HCT116 (cell line): ENCODE measurements around the gene TMEM229A. TPM values are rescaled to one million over a fixed set of nuclear protein-coding genes. Genes with fewer than 3 reads are reported as not detected.

Source experiments
- ATAC-seq: fragments of 200-7000 bp; cut with Tn5 transposase; 2 replicates; pipeline ENCODE4 v1.9.1; 2020; ENCODE audit warnings: mild to moderate bottlenecking, moderate library complexity
- BruUV-seq: library from RNA; stranded (reverse); fragments of 400-500 nt; replicated peaks from 2 replicates; lab custom pipeline; 2021; lab: Mats Ljungman, UMichigan
- CTCF ChIA-PET: fragments of 300-600 bp; sonication (Branson Sonifier 250); formaldehyde crosslinking; loops from one replicate; lab custom pipeline; 2021; ENCODE audit warnings: antibody characterized with exemption; lab: Charles Lee
- POLR2A ChIA-PET: fragments of 300-600, 350-600 bp; sonication (Branson Sonifier 250); formaldehyde crosslinking; loops from one replicate; lab custom pipeline; 2021; ENCODE audit warnings: antibody characterized with exemption; lab: Charles Lee
- RAD21 ChIA-PET, 2 experiments: fragments of 300-600 bp; sonication (Branson Sonifier 250); formaldehyde crosslinking; loops; one replicate each; lab custom pipeline; 2023; ENCODE audit warnings: low total read pairs in 2 of 2; ENCODE audit not compliant: uncharacterized antibody in 2 of 2, unreplicated experiment in 2 of 2, low non-redundant PET in 1 of 2; lab: Charles Lee
- DNase-seq: peaks from one replicate; pipeline ENCODE4 v3.0.0-alpha.2; 2010; ENCODE audit warnings: low read depth, low spot score
- H2AFZ ChIP-seq: fragments of 200-600 bp; shearing (Covaris generic), sonication (generic); 2 replicates; pipeline ENCODE4 v1.6.1; 2017; ENCODE audit warnings: low read depth, mixed run types, mixed read lengths, antibody characterized with exemption, low read length; ENCODE audit not compliant: poor library complexity, severe bottlenecking
- H3K27ac ChIP-seq: 2 replicates; pipeline ENCODE4 v1.5.1; 2012; ENCODE audit warnings: low read depth, low read length
- H3K27me3 ChIP-seq: fragments of 200-600 bp; sonication (generic); 2 replicates; pipeline ENCODE4 v1.6.1; 2016; ENCODE audit warnings: mixed run types, low read length, mixed read lengths; ENCODE audit not compliant: insufficient read depth
- H3K36me3 ChIP-seq, 2 experiments: fragments of 200-500 bp in 1 of 2; fragments of 200-600 bp in 1 of 2; sonication (Bioruptor generic) in 1 of 2; sonication (generic) in 1 of 2; 2 replicates each; pipeline versions ENCODE4 v1.5.1 to v1.6.1; 2014 to 2016; ENCODE audit warnings: low read length in 2 of 2, inconsistent platforms in 1 of 2, mixed read lengths in 1 of 2, mixed run types in 1 of 2; ENCODE audit not compliant: insufficient read depth in 2 of 2, control insufficient read depth in 1 of 2
- H3K4me1 ChIP-seq, 2 experiments: fragments of 200-600 bp in 1 of 2; sonication (generic) in 1 of 2; 2 replicates each; pipeline versions ENCODE4 v1.5.1 to v1.6.1; 2012 to 2017; ENCODE audit warnings: low read length in 2 of 2, inconsistent platforms in 1 of 2, mild to moderate bottlenecking in 1 of 2, mixed read lengths in 1 of 2, mixed run types in 1 of 2, moderate library complexity in 1 of 2; ENCODE audit not compliant: insufficient read depth in 2 of 2, control insufficient read depth in 1 of 2
- H3K4me2 ChIP-seq: fragments of 200-600 bp; sonication (generic); 2 replicates; pipeline ENCODE4 v1.6.1; 2017; ENCODE audit warnings: mixed run types, low read length, mixed read lengths
- H3K4me3 ChIP-seq, 2 experiments: fragments of 200-600 bp in 1 of 2; sonication (generic) in 1 of 2; replicated peaks in 1 of 2; 2 replicates each; pipeline ENCODE4 v1.5.1; 2011 to 2016; ENCODE audit warnings: low read length in 2 of 2, control low read depth in 1 of 2, low read depth in 1 of 2, mild to moderate bottlenecking in 1 of 2, mixed read lengths in 1 of 2, mixed run types in 1 of 2
- H3K79me2 ChIP-seq: fragments of 200-600 bp; sonication (generic); 2 replicates; pipeline ENCODE4 v1.6.1; 2017; ENCODE audit warnings: mild to moderate bottlenecking, mixed run types, low read length, moderate library complexity, mixed read lengths; ENCODE audit not compliant: insufficient read depth
- H3K9ac ChIP-seq: fragments of 200-600 bp; sonication (generic); 2 replicates; pipeline ENCODE4 v1.6.1; 2016; ENCODE audit warnings: low read length, mixed read lengths
- H3K9me2 ChIP-seq: fragments of 200-600 bp; sonication (generic), shearing (Covaris generic); 2 replicates; pipeline ENCODE4 v1.6.1; 2017; ENCODE audit warnings: mixed run types, mild to moderate bottlenecking, moderate library complexity; ENCODE audit not compliant: insufficient read depth
- H3K9me3 ChIP-seq, 2 experiments: fragments of 200-500 bp in 1 of 2; fragments of 200-600 bp in 1 of 2; sonication (Bioruptor generic) in 1 of 2; sonication (generic) in 1 of 2; 2 replicates each; pipeline ENCODE4 v1.6.1; 2014 to 2017; ENCODE audit warnings: low read length in 2 of 2, mixed read lengths in 2 of 2, inconsistent platforms in 1 of 2, low read depth in 1 of 2, mild to moderate bottlenecking in 1 of 2, mixed run types in 1 of 2, moderate library complexity in 1 of 2; ENCODE audit not compliant: control insufficient read depth in 1 of 2, insufficient read depth in 1 of 2
- H4K20me1 ChIP-seq: fragments of 200-600 bp; sonication (generic), shearing (Covaris generic); 2 replicates; pipeline ENCODE4 v1.6.1; 2017; ENCODE audit warnings: mixed run types, mild to moderate bottlenecking, moderate library complexity; ENCODE audit not compliant: insufficient read depth
- CTCF ChIP-seq, 3 experiments: fragments of 200-600 bp in 1 of 3; sonication (generic) in 1 of 3; IDR thresholded peaks in 2 of 3; conservative IDR thresholded peaks in 1 of 3; 2 replicates each; pipeline ENCODE4 v1.5.1; 2012 to 2017; ENCODE audit warnings: low read depth in 2 of 3, low read length in 2 of 3, antibody characterized with exemption in 1 of 3, borderline replicate concordance in 1 of 3, control low read depth in 1 of 3, mild to moderate bottlenecking in 1 of 3, mixed read lengths in 1 of 3, mixed run types in 1 of 3, moderate library complexity in 1 of 3; ENCODE audit not compliant: insufficient read depth in 1 of 3
- ELF1 ChIP-seq: IDR thresholded peaks from 2 replicates; pipeline ENCODE4 v1.6.1; 2012; ENCODE audit warnings: low read depth, borderline replicate concordance
- POLR2A ChIP-seq: IDR thresholded peaks from 2 replicates; pipeline ENCODE4 v1.7.0; 2011; ENCODE audit warnings: borderline replicate concordance; ENCODE audit not compliant: insufficient read depth, insufficient read length; ENCODE audit errors: extremely low read depth
- POLR2AphosphoS5 ChIP-seq: IDR thresholded peaks from 2 replicates; pipeline ENCODE4 v1.6.1; 2011; ENCODE audit warnings: mild to moderate bottlenecking, low read depth, low read length, moderate library complexity
- RAD21 ChIP-seq: IDR thresholded peaks from 2 replicates; pipeline ENCODE4 v1.6.1; 2012; ENCODE audit warnings: low read depth, mild to moderate bottlenecking
- ZFX ChIP-seq: fragments of 450-650 bp; IDR thresholded peaks from 2 replicates; pipeline ENCODE4 v1.6.1; 2017
- ZNF274 ChIP-seq: fragments of 200-500 bp; sonication (Bioruptor generic); IDR thresholded peaks from 2 replicates; pipeline ENCODE4 v1.6.1; 2014; ENCODE audit warnings: mild to moderate bottlenecking, low read depth, low read length, inconsistent platforms
- intact Hi-C: fragments of 100-400 bp; cut with micrococcal nuclease; formaldehyde crosslinking; loops from 2 replicates; pipeline ENCODE4 v1.10.0; 2022
- total RNA-seq: library from RNA; stranded (reverse); gene quantifications from one replicate; pipeline ENCODE4 v1.2.1, GENCODE V29; 2021; ENCODE audit not compliant: unreplicated experiment
- TF ChIP-seq, protein P1 (sequence below): IDR thresholded peaks from 2 replicates; pipeline ENCODE4 v1.6.1; 2012
- TF ChIP-seq, protein P2 (sequence below): IDR thresholded peaks from 2 replicates; pipeline ENCODE4 v1.6.1; 2011; ENCODE audit warnings: mild to moderate bottlenecking, low read length, moderate library complexity; ENCODE audit not compliant: insufficient replicate concordance; ENCODE audit errors: extremely low read depth

The TMEM229A gene
- total RNA-seq, 1 experiment from 2014 or later, result not detected

- intact Hi-C loops, result no loop called here
- no peak overlapping the region for H3K4me2 ChIP-seq
- TF ChIP-seq ELF1 (no peak), RAD21 (no peak), POLR2AphosphoS5 (no peak), ZFX (no peak), ZNF274 (no peak), CTCF (IDR thresholded peaks at IDR 0.05 in 2 of 3, conservative IDR thresholded peaks at IDR 0.05 in 1 of 3; ENCODE audit: borderline replicate concordance in 1 of 3, insufficient read depth in 1 of 3, low read depth in 2 of 3, low read length in 2 of 3) (no peak), POLR2A (no peak)
- TF ChIP-seq, protein P1, sequence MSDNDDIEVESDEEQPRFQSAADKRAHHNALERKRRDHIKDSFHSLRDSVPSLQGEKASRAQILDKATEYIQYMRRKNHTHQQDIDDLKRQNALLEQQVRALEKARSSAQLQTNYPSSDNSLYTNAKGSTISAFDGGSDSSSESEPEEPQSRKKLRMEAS, result no peak
- TF ChIP-seq, protein P2, sequence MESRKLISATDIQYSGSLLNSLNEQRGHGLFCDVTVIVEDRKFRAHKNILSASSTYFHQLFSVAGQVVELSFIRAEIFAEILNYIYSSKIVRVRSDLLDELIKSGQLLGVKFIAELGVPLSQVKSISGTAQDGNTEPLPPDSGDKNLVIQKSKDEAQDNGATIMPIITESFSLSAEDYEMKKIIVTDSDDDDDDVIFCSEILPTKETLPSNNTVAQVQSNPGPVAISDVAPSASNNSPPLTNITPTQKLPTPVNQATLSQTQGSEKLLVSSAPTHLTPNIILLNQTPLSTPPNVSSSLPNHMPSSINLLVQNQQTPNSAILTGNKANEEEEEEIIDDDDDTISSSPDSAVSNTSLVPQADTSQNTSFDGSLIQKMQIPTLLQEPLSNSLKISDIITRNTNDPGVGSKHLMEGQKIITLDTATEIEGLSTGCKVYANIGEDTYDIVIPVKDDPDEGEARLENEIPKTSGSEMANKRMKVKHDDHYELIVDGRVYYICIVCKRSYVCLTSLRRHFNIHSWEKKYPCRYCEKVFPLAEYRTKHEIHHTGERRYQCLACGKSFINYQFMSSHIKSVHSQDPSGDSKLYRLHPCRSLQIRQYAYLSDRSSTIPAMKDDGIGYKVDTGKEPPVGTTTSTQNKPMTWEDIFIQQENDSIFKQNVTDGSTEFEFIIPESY, result no peak
- H3K27ac ChIP-seq, result no peak overlapping the region
- H4K20me1 ChIP-seq, result no peaks in the 10 kb centered on the region
- no peak overlapping the region for H2AFZ ChIP-seq
- ChIA-PET POLR2A (no interaction called here), CTCF (no interaction called here), RAD21 (no interaction called here)
- no peaks in the 10 kb centered on the region for H3K27me3 ChIP-seq
- H3K36me3 ChIP-seq, result no peaks in the 10 kb centered on the region
- H3K9me3 ChIP-seq, result no peaks in the 10 kb centered on the region
- H3K4me1 ChIP-seq, result no peaks in the 10 kb centered on the region
- no peaks in the 10 kb centered on the region for H3K79me2 ChIP-seq
- H3K9ac ChIP-seq, result no peak overlapping the region
- no peak for ATAC-seq
- no peak overlapping the region for H3K4me3 ChIP-seq
- H3K9me2 ChIP-seq, result no peaks in the 10 kb centered on the region
- no TSS peak for BruUV-seq
- DNase-seq, result no peak
These were observed 38.9 kb downstream of the TMEM229A start for GRCh38 chr7:123993996-123994395.
